ENCODE results near the gene CFAP52.
A peak's percentile ranks its signal among the peaks of the same experiment; 100 is the strongest.
"Not testable (repeated sequence)": the region's sequence is repeated elsewhere in the genome, so short reads cannot be mapped to it uniquely, and the experiment has no call there.

The CFAP52 gene

GRCh38 chr17:9646546-9646885 is 70.1 kb downstream of the CFAP52 start:
- peaks cover 13% of the 10 kb centered on the region for H3K4me1 ChIP-seq (ENCODE audit: insufficient read depth, low read length)
- H3K36me3 ChIP-seq (ENCODE audit: insufficient read depth, low read length), result 0 out of 2 replicates have a peak, but pooled peaks cover 3% of the 10 kb centered on the region
- H3K9me3 ChIP-seq (ENCODE audit: control insufficient read depth, insufficient read depth, low read length), result no peaks in the 10 kb centered on the region
- H3K9ac ChIP-seq (ENCODE audit: low read depth, low read length), result peak overlapping the region; percentile 90; the same call in 1 of the 2 replicates

- H3K36me3 ChIP-seq (ENCODE audit: insufficient read depth, low read length), result 0 out of 2 replicates have a peak, but pooled peaks cover 3% of the 10 kb centered on the region
- H3K9ac ChIP-seq (ENCODE audit: low read depth, low read length), result peak overlapping the region; percentile 90; the same call in 1 of the 2 replicates
- H3K4me1 ChIP-seq (ENCODE audit: insufficient read depth, low read length), result peaks cover 13% of the 10 kb centered on the region
- H3K9me3 ChIP-seq (ENCODE audit: control insufficient read depth, insufficient read depth, low read length), result no peaks in the 10 kb centered on the region
Measured at GRCh38 chr17:9647014-9647413, 70.6 kb downstream of the CFAP52 start.

DNA sequence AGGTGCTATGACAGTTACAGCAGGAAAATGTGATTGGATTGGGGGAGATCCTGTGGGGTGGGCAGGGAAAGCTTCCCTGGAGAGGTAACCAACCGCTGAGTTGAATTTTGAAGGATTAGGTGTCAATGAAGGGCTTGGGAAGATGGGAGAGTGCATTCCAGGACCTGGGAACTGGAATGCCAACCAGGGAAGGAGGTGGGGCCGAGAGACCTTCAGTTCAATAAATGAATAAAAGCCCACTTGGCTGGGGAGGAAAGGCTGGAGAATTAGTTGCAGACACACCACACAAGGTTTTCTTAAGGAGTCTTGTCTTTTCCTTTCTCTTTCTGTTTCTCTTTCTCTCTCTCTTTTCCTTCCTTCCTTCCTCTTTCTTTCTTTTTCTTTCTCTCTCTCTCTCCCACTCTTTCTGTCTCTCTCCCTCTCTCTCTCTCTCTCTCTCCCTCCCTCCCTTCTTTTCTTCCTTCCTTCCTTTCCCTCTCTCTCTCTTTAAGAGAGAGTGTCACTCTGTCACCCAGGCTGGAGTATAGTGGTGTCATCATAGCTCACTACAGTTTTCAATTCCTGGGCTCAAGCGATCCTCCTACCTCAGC is 72.2 kb downstream of the CFAP52 start:
- Histone ChIP-seq H3K36me3 (ENCODE audit: insufficient read depth, low read length) (0 out of 2 replicates have a peak, but pooled peaks cover 3% of the 10 kb centered on the region), H3K9ac (ENCODE audit: low read depth, low read length) (peak overlapping the region; percentile 23; the same call in 1 of the 2 replicates), H3K4me1 (ENCODE audit: insufficient read depth, low read length) (peaks cover 13% of the 10 kb centered on the region), H3K9me3 (ENCODE audit: control insufficient read depth, insufficient read depth, low read length) (no peaks in the 10 kb centered on the region)

DNA sequence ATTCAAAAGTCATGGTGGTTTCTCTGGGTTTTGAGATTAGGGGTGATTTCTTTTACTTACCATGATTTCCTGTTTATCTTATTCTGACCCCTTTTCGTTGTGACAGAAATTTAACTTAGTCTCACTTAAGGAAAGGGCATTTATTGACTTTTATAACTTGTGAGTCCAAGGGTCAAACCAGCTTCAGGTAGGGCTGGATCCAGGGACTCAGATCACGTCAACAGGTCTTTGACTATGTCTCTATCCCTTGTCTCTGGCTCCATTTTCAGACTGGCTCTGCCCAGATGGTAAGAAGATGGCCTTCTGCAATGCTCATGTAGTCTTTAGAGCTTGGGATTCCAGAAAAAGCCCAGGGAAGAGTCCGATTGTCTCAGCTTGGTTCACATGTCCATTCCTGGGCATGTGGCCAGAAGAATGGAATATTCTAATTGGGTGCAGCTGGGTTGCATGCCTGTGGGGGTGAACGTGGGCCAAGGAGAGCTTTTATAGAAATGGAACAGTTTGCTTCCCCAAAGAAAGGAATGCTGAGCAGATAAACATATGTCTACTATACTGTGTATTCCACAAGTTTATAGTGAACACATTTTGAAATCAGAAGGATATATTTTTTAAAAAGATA is 82.3 kb downstream of the CFAP52 start:
- H3K36me3 ChIP-seq (ENCODE audit: insufficient read depth, low read length), result no peaks in the 10 kb centered on the region

GRCh38 chr17:9661027-9661426 is 84.6 kb downstream of the CFAP52 start:
- H3K9me3 ChIP-seq (ENCODE audit: control insufficient read depth, insufficient read depth, low read length), result no peaks in the 10 kb centered on the region
- H3K36me3 ChIP-seq (ENCODE audit: insufficient read depth, low read length), result no peaks in the 10 kb centered on the region
- no peak overlapping the region for H3K9ac ChIP-seq (ENCODE audit: low read depth, low read length)
- H3K4me1 ChIP-seq (ENCODE audit: insufficient read depth, low read length), result no peaks in the 10 kb centered on the region

More for the DNA sequence above, 82.3 kb downstream of the CFAP52 start:
- Histone ChIP-seq H3K4me1 (ENCODE audit: insufficient read depth, low read length) (no peaks in the 10 kb centered on the region), H3K9me3 (ENCODE audit: control insufficient read depth, insufficient read depth, low read length) (no peaks in the 10 kb centered on the region), H3K9ac (ENCODE audit: low read depth, low read length) (no peak overlapping the region)

- H3K9ac ChIP-seq (ENCODE audit: low read depth, low read length); H3K9me3 ChIP-seq (ENCODE audit: control insufficient read depth, insufficient read depth, low read length); H3K4me1 ChIP-seq (ENCODE audit: insufficient read depth, low read length); H3K36me3 ChIP-seq (ENCODE audit: insufficient read depth, low read length): not testable (repeated sequence)
Measured at GRCh38 chr17:9663511-9663910, 87.1 kb downstream of the CFAP52 start.

GRCh38 chr17:9666461-9667050 is 90.1 kb downstream of the CFAP52 start:
- Histone ChIP-seq H3K9me3 (ENCODE audit: control insufficient read depth, insufficient read depth, low read length) (no peaks in the 10 kb centered on the region), H3K9ac (ENCODE audit: low read depth, low read length) (no peak overlapping the region), H3K36me3 (ENCODE audit: insufficient read depth, low read length) (no peaks in the 10 kb centered on the region; the same call in 1 of the 2 replicates), H3K4me1 (ENCODE audit: insufficient read depth, low read length) (no peaks in the 10 kb centered on the region)

DNA sequence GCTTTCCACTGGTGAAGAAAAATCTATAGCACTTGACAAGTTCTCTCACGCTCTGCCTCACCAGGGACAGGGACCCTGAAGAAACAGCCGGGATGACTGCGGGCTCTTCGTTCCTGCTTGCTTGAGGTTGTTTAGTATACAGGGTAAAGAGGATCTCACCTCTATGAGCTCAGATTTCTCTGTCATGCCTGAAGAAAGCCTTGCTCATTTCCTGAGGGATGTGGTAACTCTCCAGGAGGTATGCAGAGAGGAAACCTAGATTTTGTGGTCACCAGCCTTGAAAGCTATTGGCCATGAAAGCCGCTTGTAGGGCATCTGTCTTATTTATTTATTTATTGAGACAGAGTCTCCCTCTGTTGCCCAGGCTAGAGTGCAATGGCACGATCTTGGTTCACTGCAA is 92.1 kb downstream of the CFAP52 start:
- Histone ChIP-seq H3K4me1 (ENCODE audit: insufficient read depth, low read length) (no peaks in the 10 kb centered on the region), H3K9ac (ENCODE audit: low read depth, low read length) (no peak overlapping the region), H3K36me3 (ENCODE audit: insufficient read depth, low read length) (no peaks in the 10 kb centered on the region; the same call in 1 of the 2 replicates), H3K9me3 (ENCODE audit: control insufficient read depth, insufficient read depth, low read length) (no peaks in the 10 kb centered on the region)

DNA sequence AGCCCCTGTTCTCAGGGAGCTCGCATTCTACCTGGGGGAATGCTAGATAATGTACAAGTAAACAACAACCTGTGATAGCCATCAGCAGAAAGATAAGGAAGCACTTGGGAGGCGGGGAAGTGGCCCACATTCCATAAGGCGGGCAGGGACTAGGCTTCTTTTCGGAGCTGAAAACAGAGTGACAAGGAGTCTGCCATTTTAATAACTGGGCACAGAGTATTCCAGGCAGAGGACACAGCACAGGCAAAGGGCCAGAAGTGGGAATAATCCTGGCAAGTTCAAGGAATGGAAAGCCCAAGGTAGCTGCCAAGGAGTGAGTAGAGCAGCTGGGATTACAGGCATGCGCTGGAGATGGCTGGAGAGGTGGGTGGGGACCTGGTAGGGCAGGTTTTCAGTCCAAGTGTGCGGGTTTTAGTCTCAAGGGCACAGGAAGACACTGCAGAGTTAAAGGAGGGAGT is 93.1 kb downstream of the CFAP52 start:
- Histone ChIP-seq H3K9ac (ENCODE audit: low read depth, low read length) (no peak overlapping the region), H3K9me3 (ENCODE audit: control insufficient read depth, insufficient read depth, low read length) (no peaks in the 10 kb centered on the region), H3K4me1 (ENCODE audit: insufficient read depth, low read length) (no peaks in the 10 kb centered on the region), H3K36me3 (ENCODE audit: insufficient read depth, low read length) (no peaks in the 10 kb centered on the region; the same call in none of the 2 replicates)

GRCh38 chr17:9670596-9670995 is 94.2 kb downstream of the CFAP52 start:
- Histone ChIP-seq H3K9ac (ENCODE audit: low read depth, low read length) (no peak overlapping the region), H3K4me1 (ENCODE audit: insufficient read depth, low read length) (no peaks in the 10 kb centered on the region), H3K9me3 (ENCODE audit: control insufficient read depth, insufficient read depth, low read length) (no peaks in the 10 kb centered on the region), H3K36me3 (ENCODE audit: insufficient read depth, low read length) (no peaks in the 10 kb centered on the region; the same call in none of the 2 replicates)

- Histone ChIP-seq H3K36me3 (ENCODE audit: insufficient read depth, low read length) (no peaks in the 10 kb centered on the region; the same call in none of the 2 replicates), H3K9ac (ENCODE audit: low read depth, low read length) (no peak overlapping the region), H3K4me1 (ENCODE audit: insufficient read depth, low read length) (no peaks in the 10 kb centered on the region), H3K9me3 (ENCODE audit: control insufficient read depth, insufficient read depth, low read length) (no peaks in the 10 kb centered on the region)
Measured at GRCh38 chr17:9671559-9671958, 95.1 kb downstream of the CFAP52 start.

- H3K9ac ChIP-seq (ENCODE audit: low read depth, low read length), result no peak overlapping the region
- no peaks in the 10 kb centered on the region for H3K9me3 ChIP-seq (ENCODE audit: control insufficient read depth, insufficient read depth, low read length)
- no peaks in the 10 kb centered on the region; the same call in none of the 2 replicates for H3K36me3 ChIP-seq (ENCODE audit: insufficient read depth, low read length)
- H3K4me1 ChIP-seq (ENCODE audit: insufficient read depth, low read length), result no peaks in the 10 kb centered on the region
Measured at GRCh38 chr17:9672266-9672665, 95.8 kb downstream of the CFAP52 start.

- Histone ChIP-seq H3K9me3 (ENCODE audit: control insufficient read depth, insufficient read depth, low read length) (no peaks in the 10 kb centered on the region), H3K4me1 (ENCODE audit: insufficient read depth, low read length) (no peaks in the 10 kb centered on the region), H3K36me3 (ENCODE audit: insufficient read depth, low read length) (no peaks in the 10 kb centered on the region; the same call in none of the 2 replicates), H3K9ac (ENCODE audit: low read depth, low read length) (no peak overlapping the region)
Measured at GRCh38 chr17:9672691-9673090, 96.2 kb downstream of the CFAP52 start.

DNA sequence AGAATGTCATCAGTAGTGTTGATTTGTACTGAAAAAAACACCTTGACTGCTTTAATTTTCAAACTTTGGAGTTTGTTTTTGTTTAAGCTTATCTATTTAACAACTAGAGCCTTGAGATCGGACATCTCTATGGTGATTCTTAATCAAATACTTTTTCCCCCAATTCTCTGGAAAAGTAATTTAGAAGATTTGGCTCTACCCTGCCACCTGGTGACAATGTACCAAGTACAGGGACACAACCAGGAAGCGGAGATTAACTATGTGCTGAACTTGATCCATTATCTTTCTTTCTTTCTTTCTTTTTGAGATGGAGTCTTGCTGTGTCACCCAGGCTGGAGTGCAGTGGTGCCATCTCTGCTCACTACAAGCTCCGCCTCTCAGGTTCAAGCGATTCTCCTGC is 99.6 kb downstream of the CFAP52 start:
- peaks cover 4% of the 10 kb centered on the region; the same call in 1 of the 2 replicates for H3K36me3 ChIP-seq (ENCODE audit: insufficient read depth, low read length)
- no peaks in the 10 kb centered on the region for H3K4me1 ChIP-seq (ENCODE audit: insufficient read depth, low read length)
- H3K9ac ChIP-seq (ENCODE audit: low read depth, low read length), result no peak overlapping the region
- peaks cover 9% of the 10 kb centered on the region; the same call in 1 of the 2 replicates for H3K9me3 ChIP-seq (ENCODE audit: control insufficient read depth, insufficient read depth, low read length)
